A673 (cell line): ENCODE results near the gene USPL1. TPM values are rescaled to one million over a fixed set of nuclear protein-coding genes. Genes with fewer than 3 reads are reported as not detected.

Experiments used
- BruUV-seq: library from RNA; stranded (reverse); fragments of 400-500 nt; replicated peaks from 2 replicates; lab custom pipeline; 2021; lab: Mats Ljungman, UMichigan
- CTCF ChIA-PET: fragments of 300-600 bp; sonication (Branson Sonifier 250); formaldehyde crosslinking; loops from one replicate; lab custom pipeline; 2022; ENCODE audit warnings: antibody characterized with exemption; lab: Charles Lee
- POLR2A ChIA-PET: fragments of 300-600 bp; sonication (Branson Sonifier 250); formaldehyde crosslinking; loops from one replicate; lab custom pipeline; 2022; ENCODE audit warnings: antibody characterized with exemption; ENCODE audit not compliant: low non-redundant PET; lab: Charles Lee
- DNase-seq: peaks from one replicate; pipeline ENCODE4 v3.0.0-alpha.2; 2015; ENCODE audit warnings: low spot score
- H3K27ac ChIP-seq: fragments of 200-600 bp; sonication (generic); 2 replicates; pipeline ENCODE4 v1.5.1; 2016; ENCODE audit warnings: mixed run types, low read depth, mild to moderate bottlenecking, mixed read lengths, antibody characterized with exemption, low read length; ENCODE audit not compliant: poor library complexity, severe bottlenecking
- H3K27me3 ChIP-seq: fragments of 200-600 bp; sonication (generic); replicated peaks from 2 replicates; pipeline ENCODE4 v1.6.1; 2017; ENCODE audit warnings: mixed run types, low read depth, mild to moderate bottlenecking, mixed read lengths, antibody characterized with exemption, low read length; ENCODE audit not compliant: insufficient read depth, poor library complexity
- H3K36me3 ChIP-seq: fragments of 200-600 bp; sonication (generic); 2 replicates; pipeline ENCODE4 v1.6.1; 2016; ENCODE audit warnings: mixed run types, mild to moderate bottlenecking, mixed read lengths, antibody characterized with exemption, low read length; ENCODE audit not compliant: insufficient read depth, poor library complexity, severe bottlenecking
- H3K4me1 ChIP-seq: fragments of 200-600 bp; sonication (generic); 2 replicates; pipeline ENCODE4 v1.6.1; 2017; ENCODE audit warnings: mixed run types, mild to moderate bottlenecking, mixed read lengths, antibody characterized with exemption, low read length; ENCODE audit not compliant: insufficient read depth, poor library complexity, severe bottlenecking
- H3K4me3 ChIP-seq: fragments of 200-600 bp; sonication (generic); 2 replicates; pipeline ENCODE4 v1.5.1; 2016; ENCODE audit warnings: low read depth, mixed run types, mild to moderate bottlenecking, mixed read lengths, low read length; ENCODE audit not compliant: poor library complexity, severe bottlenecking
- H3K9me3 ChIP-seq: fragments of 200-600 bp; sonication (generic); 2 replicates; pipeline ENCODE4 v1.6.1; 2016; ENCODE audit warnings: mixed run types, low read depth, mild to moderate bottlenecking, mixed read lengths, antibody characterized with exemption, low read length; ENCODE audit not compliant: poor library complexity, severe bottlenecking
- EZH2 ChIP-seq: fragments of 200-600 bp; sonication (generic); IDR thresholded peaks from 2 replicates; pipeline ENCODE4 v1.6.1; 2017; ENCODE audit warnings: borderline replicate concordance, low read depth, mild to moderate bottlenecking, mixed read lengths, antibody characterized with exemption, low read length; ENCODE audit not compliant: poor library complexity, severe bottlenecking
- intact Hi-C: fragments of 100-400 bp; cut with micrococcal nuclease; formaldehyde crosslinking; loops from one replicate; pipeline ENCODE4 v1.10.0; 2022; ENCODE audit not compliant: unreplicated experiment
- total RNA-seq: library from RNA; stranded (reverse); gene quantifications from 2 replicates; pipeline ENCODE4 v1.2.3, GENCODE V29; 2021
- TF ChIP-seq, protein P1 (sequence below): fragments of 300-800, 200-600 bp; sonication (generic); conservative IDR thresholded peaks from 2 replicates; pipeline ENCODE4 v1.5.1; 2017; ENCODE audit warnings: low read depth, mild to moderate bottlenecking, antibody characterized with exemption, low read length, moderate library complexity, mixed read lengths

USPL1 gene
- total RNA-seq, 1 experiment from 2014 or later = 28.5 TPM

DNA sequence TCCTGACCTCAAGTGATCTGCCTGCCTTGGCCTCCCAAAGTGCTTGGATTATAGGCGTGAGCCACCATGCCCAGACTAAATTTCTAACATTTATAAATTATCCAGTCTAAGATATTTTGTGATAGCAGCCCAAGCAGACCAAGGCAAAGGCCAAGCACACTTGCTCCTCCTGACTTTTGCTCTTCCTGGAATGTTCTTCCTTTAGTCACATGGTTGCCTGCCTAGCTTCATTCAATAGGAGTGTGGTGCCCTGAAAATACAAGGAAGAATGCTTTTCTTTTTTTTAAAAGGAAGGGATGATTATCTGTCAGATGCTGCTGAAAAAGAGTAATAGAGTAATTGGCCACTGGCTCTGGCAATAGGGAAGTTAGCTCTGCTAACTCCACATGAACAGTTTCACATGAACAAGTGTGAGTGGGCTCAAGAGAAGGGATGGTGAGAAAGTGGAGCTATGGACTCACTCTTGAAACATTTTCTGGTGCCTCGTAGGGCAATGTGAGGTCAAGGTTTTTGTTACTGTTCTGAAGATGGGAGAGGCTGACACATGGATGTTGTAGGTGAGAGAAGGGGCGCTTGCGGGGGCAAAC is 47.1 kb downstream of the USPL1 start:
- Histone ChIP-seq H3K27me3 (no peaks in the 10 kb centered on the region), H3K36me3 (no peaks in the 10 kb centered on the region), H3K4me1 (peaks cover 16% of the 10 kb centered on the region), H3K4me3 (no peak overlapping the region), H3K27ac (no peak overlapping the region), H3K9me3 (no peaks in the 10 kb centered on the region)
- POLR2A ChIA-PET = no interaction called here
- intact Hi-C loops = no loop called here
- TF ChIP-seq, protein P1, sequence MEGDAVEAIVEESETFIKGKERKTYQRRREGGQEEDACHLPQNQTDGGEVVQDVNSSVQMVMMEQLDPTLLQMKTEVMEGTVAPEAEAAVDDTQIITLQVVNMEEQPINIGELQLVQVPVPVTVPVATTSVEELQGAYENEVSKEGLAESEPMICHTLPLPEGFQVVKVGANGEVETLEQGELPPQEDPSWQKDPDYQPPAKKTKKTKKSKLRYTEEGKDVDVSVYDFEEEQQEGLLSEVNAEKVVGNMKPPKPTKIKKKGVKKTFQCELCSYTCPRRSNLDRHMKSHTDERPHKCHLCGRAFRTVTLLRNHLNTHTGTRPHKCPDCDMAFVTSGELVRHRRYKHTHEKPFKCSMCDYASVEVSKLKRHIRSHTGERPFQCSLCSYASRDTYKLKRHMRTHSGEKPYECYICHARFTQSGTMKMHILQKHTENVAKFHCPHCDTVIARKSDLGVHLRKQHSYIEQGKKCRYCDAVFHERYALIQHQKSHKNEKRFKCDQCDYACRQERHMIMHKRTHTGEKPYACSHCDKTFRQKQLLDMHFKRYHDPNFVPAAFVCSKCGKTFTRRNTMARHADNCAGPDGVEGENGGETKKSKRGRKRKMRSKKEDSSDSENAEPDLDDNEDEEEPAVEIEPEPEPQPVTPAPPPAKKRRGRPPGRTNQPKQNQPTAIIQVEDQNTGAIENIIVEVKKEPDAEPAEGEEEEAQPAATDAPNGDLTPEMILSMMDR = no peak
- DNase-seq = no peak
- BruUV-seq = no TSS peak
- CTCF ChIA-PET = no interaction called here

DNA sequence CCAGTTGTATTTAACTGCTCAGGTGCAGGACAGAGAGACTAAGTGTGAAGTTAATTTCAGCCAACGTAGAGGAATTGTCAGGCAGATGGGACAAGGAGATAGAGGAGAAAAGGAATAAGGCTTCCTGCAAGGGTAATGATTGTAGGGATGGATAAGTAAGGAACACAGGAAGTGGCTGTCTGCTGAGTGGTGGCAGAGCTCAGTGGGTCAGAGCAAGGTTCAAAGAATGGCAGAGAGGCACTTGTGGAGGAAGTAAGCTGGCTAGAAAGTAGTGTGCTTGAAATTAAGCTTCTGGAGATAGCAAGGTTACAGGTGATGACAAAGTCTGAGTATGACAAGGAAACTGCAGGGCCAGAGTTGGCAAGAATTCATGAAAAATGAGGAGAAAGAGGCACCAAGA is 47.9 kb downstream of the USPL1 start:
- no peak for DNase-seq
- BruUV-seq = no TSS peak
- H3K27ac ChIP-seq = no peak overlapping the region
- no peaks in the 10 kb centered on the region for H3K36me3 ChIP-seq
- no peaks in the 10 kb centered on the region for H3K9me3 ChIP-seq
- H3K4me3 ChIP-seq = no peak overlapping the region
- no peaks in the 10 kb centered on the region for H3K27me3 ChIP-seq
- ChIA-PET POLR2A (no interaction called here), CTCF (no interaction called here)
- H3K4me1 ChIP-seq = peaks cover 9% of the 10 kb centered on the region
- intact Hi-C loops = no loop called here
- TF ChIP-seq, protein P1 = no peak
- no peak for TF ChIP-seq EZH2

DNA sequence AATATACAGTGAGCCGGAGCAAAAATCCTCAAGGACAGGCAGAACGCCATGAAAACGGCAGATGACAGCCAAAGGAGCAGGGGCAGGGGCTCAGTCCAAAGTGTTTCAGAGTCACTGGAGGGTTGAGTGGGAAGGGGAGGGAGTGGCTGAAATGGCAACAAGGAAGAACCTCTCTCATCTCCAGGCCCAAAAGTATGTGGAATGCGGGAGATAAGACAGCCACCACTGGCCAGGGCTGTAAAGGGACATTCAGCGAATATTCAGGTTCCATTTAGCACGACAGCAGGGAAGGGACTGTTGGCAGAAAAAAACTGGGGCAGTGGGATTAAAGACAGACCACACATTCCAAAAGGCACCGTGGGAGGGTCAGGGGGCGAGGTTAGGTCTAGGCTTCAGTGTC is 48.4 kb downstream of the USPL1 start:
- Histone ChIP-seq H3K27ac (no peak overlapping the region), H3K4me1 (peaks cover 9% of the 10 kb centered on the region), H3K36me3 (no peaks in the 10 kb centered on the region), H3K27me3 (no peaks in the 10 kb centered on the region), H3K9me3 (no peaks in the 10 kb centered on the region), H3K4me3 (no peak overlapping the region)
- TF ChIP-seq, protein P1 = no peak
- TF ChIP-seq EZH2 = no peak
- no peak for DNase-seq
- intact Hi-C loops = no loop called here
- BruUV-seq = no TSS peak
- ChIA-PET CTCF (no interaction called here), POLR2A (no interaction called here)
